SKM-1 treated with dmso at 0.1 percent for 144 hours (cell line): ENCODE measurements around the gene HBP1.
"Not testable (repeated sequence)": the region's sequence is repeated elsewhere in the genome, so short reads cannot be mapped to it uniquely, and the experiment has no call there.

Experiments used
- DNase-seq: peaks from one replicate; lab custom pipeline; 2025; ENCODE audit not compliant: unreplicated experiment; lab: John Stamatoyannopoulos, UW

Gene HBP1

GRCh38 chr7:107220806-107221205 is 52.0 kb downstream of the HBP1 start:
- not testable (repeated sequence) for DNase-seq

DNA sequence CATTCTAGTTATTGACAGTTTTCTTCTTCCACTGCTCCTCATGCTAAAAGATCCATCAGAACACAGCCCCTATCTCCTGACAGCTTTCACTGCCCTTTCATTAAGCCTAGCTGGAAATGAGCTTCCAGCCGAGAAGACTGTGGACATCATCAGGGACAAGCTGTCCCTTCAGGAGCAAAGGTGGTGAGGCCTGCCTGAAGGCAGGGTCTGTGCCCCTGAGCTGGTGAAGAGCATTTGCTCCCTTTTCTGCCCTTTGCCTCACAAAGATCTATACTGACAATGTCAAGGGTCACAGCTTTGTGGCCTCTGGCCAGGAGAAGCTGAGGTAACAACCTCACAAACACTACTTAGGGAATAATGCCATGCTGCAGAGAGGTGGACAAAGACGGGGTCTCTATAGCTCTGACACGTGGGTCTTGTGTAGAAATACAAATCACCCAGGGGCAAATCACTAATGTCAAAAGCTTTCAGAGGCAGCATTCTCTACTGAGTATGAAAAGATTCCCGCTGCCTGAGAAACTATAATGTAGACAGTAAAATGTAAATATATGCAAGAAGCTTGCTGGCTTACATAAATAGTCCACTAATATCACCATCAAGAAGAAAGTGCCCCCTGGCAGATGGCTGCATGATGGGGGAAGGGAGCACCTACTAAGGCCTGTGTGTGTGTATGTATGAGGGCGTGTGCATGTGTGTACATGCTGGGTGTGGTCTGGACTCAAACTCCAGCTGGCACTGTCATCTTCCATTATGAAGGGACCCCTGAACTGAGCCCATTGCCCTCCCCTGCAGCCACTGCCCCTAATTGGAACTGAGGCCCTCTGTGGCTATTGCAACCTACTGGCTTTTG is 55.8 kb downstream of the HBP1 start:
- no peak for DNase-seq

- no peak for DNase-seq
Observed at GRCh38 chr7:107228291-107228690, 59.5 kb downstream of the HBP1 start.

GRCh38 chr7:107230334-107230733 is 61.5 kb downstream of the HBP1 start:
- DNase-seq: no peak

DNA sequence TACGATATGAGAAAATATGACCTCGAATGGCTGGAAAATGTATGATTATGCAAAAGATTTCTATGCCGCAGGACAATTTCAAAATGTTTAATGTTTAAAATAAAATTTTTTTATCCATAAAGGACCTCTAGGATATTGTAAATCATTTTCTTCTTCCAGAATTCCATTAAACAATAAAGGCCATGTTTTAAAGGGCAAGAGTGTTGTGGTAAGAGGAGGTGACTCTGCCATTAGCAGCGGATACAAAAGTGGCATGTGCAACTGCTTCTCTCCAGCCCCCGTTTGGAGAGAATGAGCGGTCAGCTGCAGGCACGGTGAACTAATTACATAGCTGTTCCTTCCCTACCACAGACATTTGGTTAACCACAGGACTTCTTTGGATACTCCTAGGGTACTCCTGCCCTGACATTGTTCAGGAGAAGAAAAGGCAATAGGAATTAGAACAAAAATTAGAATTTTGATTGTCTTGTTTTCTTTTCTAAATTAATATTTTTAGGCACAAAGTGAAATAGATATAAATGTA is 63.8 kb downstream of the HBP1 start:
- no peak for DNase-seq

GRCh38 chr7:107233174-107233573 is 64.4 kb downstream of the HBP1 start:
- no peak for DNase-seq

- no peak for DNase-seq
Observed at GRCh38 chr7:107233981-107234380, 65.2 kb downstream of the HBP1 start.

- DNase-seq: no peak
Observed at GRCh38 chr7:107234436-107234835, 65.6 kb downstream of the HBP1 start.

GRCh38 chr7:107236862-107237261 is 68.1 kb downstream of the HBP1 start:
- DNase-seq: no peak

DNA sequence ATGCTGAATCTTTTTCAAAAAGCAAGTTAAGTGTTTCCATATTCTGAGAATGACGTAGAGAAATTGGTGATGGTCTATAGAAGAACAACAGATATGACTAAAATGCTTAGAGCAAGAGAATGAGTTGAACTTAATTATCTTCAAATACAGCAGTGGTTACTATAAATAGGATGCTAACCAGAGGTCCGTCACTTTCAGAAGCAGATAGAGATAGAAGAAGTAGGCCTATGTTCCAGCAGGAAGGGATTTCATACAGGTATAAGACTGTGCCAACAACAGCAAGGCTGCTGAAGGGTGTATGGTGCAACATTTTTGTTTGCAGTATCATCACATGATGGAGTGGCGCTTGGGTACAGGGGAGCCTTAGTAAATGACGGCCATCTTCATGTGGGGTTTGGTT is 68.6 kb downstream of the HBP1 start:
- DNase-seq: no peak

DNA sequence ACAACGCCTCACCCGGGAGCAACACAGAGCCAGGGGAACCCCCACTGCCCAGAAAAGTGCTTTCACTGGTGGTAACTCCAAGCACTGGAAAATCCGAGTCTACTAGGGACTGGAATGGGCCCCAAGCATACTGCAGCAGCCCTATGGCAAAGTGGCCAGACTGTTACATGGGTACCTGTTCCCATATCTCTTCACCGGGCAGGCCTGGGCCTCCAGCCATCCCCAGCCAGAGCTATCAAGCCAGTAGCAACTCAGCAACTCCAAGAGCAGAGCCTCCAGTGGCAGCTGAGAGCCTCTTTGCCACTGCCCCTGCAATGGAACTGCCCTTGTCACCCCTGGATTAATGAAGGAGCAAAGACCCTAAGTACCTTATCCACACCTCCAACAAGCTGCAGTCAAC is 73.5 kb downstream of the HBP1 start:
- DNase-seq: no peak

DNA sequence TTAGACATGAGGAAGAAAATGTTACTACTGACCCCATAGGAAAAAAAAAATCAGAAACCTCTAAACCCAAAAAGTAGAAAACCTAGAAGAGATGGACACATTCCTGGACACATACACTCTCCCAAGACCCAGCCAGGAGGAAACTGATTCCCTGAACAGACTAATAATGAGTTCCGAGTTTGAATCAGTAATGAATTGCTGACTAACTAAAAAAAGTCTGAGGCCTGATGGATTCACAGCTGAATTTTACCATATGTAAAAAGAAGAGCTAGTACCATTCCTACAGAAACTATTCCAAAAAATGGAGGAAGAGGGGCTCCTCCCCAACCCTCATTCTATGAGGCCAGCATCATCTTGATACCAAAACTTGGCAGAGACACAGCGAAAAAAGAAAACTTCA is 75.8 kb downstream of the HBP1 start:
- DNase-seq: no peak

- not testable (repeated sequence) for DNase-seq
Observed at GRCh38 chr7:107246836-107247235, 78.0 kb downstream of the HBP1 start.

GRCh38 chr7:107248551-107249316 is 79.9 kb downstream of the HBP1 start:
- DNase-seq: no peak

- DNase-seq: no peak
Observed at GRCh38 chr7:107251963-107252362, 83.2 kb downstream of the HBP1 start.
